ENCODE measurements around the gene OSGIN1.

DNA sequence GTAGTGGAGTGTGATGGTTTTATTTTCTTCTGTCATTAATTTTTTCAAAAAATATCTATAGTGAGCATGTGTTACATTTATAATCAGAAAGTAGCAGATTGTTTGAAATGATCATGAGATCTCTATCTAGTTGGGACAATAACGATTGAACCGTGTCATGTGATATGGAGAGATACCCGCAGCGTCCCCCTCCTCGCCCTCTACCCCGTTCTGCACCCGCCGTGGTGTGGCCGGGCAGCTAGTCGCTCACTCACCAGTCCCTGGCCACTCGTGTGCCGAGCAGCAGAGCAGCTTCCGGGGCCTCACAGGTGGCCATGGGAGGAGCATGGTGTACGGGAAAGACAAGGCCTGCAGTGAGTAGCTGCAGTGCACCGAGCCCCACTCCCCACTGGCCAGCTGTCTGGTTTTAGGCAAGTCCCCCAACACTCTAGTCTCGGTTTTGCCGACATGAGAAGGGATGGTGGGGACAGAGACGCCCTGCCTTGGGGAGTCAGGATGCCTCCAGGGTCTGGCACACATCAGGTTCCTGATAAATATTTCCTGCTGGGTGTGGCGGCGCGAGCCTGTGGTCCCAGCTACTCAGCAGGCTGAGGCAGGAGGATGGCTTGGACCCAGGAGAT, 38.8 kb upstream of the OSGIN1 start:
- TF ChIP-seq, protein P1, sequence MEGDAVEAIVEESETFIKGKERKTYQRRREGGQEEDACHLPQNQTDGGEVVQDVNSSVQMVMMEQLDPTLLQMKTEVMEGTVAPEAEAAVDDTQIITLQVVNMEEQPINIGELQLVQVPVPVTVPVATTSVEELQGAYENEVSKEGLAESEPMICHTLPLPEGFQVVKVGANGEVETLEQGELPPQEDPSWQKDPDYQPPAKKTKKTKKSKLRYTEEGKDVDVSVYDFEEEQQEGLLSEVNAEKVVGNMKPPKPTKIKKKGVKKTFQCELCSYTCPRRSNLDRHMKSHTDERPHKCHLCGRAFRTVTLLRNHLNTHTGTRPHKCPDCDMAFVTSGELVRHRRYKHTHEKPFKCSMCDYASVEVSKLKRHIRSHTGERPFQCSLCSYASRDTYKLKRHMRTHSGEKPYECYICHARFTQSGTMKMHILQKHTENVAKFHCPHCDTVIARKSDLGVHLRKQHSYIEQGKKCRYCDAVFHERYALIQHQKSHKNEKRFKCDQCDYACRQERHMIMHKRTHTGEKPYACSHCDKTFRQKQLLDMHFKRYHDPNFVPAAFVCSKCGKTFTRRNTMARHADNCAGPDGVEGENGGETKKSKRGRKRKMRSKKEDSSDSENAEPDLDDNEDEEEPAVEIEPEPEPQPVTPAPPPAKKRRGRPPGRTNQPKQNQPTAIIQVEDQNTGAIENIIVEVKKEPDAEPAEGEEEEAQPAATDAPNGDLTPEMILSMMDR (conservative IDR thresholded peaks at IDR 0.05; ENCODE audit: low read depth, low read length): no peak
- no peak for TF ChIP-seq EZH2 (IDR thresholded peaks at IDR 0.05; ENCODE audit: low read length, unreplicated experiment)
